CD4-positive, alpha-beta T cell (primary cell): ENCODE results near the gene SPECC1L. TPM values are rescaled to one million over a fixed set of nuclear protein-coding genes. Genes with fewer than 3 reads are reported as not detected.

Experiments
- ATAC-seq: fragments of 200-7000 bp; cut with Tn5 transposase; one replicate; pipeline ENCODE4 v1.10.0; 2022; ENCODE audit warnings: mild to moderate bottlenecking; ENCODE audit not compliant: poor library complexity
- CTCF ChIA-PET: fragments of 350-600 bp; sonication (Branson Sonifier 250); formaldehyde crosslinking; loops from one replicate; lab custom pipeline; 2021; ENCODE audit warnings: antibody characterized with exemption, inconsistent platforms; lab: Charles Lee
- POLR2A ChIA-PET: fragments of 350-600 bp; sonication (Branson Sonifier 250); formaldehyde crosslinking; loops from one replicate; lab custom pipeline; 2021; ENCODE audit warnings: antibody characterized with exemption, inconsistent platforms; lab: Charles Lee
- DNase-seq, 14 experiments: peaks; one replicate each; pipeline ENCODE4 v3.0.0-alpha.2; 2013 to 2020; ENCODE audit warnings: mixed read lengths in 2 of 14
- H3K27ac ChIP-seq, 2 donors: one replicate each; pipeline versions ENCODE4 v1.5.1 to v1.7.0; 2013; ENCODE audit warnings: low read length in 2 of 2, low read depth in 1 of 2, mild to moderate bottlenecking in 1 of 2
- H3K27me3 ChIP-seq, 2 experiments: 1 replicate in 1 of 2; 2 replicates in 1 of 2; pipeline versions ENCODE4 v1.6.1 to v1.7.0; 2013; ENCODE audit warnings: low read length in 2 of 2, control low read depth in 1 of 2, mild to moderate bottlenecking in 1 of 2, moderate library complexity in 1 of 2; ENCODE audit not compliant: insufficient read depth in 2 of 2, control insufficient read depth in 1 of 2
- H3K36me3 ChIP-seq: one replicate; pipeline ENCODE4 v1.6.1; 2013; ENCODE audit warnings: low read length, control low read depth; ENCODE audit not compliant: insufficient read depth
- H3K4me1 ChIP-seq: one replicate; pipeline ENCODE4 v1.6.1; 2013; ENCODE audit warnings: low read length, control low read depth; ENCODE audit not compliant: insufficient read depth
- H3K4me3 ChIP-seq: one replicate; pipeline ENCODE4 v1.5.1; 2013; ENCODE audit warnings: mild to moderate bottlenecking, low read length, moderate library complexity
- H3K9me3 ChIP-seq, 2 experiments: 1 replicate in 1 of 2; 2 replicates in 1 of 2; pipeline versions ENCODE4 v1.6.1 to v1.7.0; 2013; ENCODE audit warnings: low read length in 2 of 2, mild to moderate bottlenecking in 2 of 2, control low read depth in 1 of 2, moderate library complexity in 1 of 2; ENCODE audit not compliant: control insufficient read depth in 1 of 2, insufficient read depth in 1 of 2
- H3K27ac Mint-ChIP-seq: one replicate; pipeline ENCODE4 v1.8.0; 2020; ENCODE audit warnings: mixed read lengths
- H3K27me3 Mint-ChIP-seq: one replicate; pipeline ENCODE4 v1.8.0; 2021; ENCODE audit warnings: mixed read lengths
- H3K36me3 Mint-ChIP-seq: one replicate; pipeline ENCODE4 v1.8.0; 2021; ENCODE audit warnings: low read depth, mixed read lengths
- H3K4me1 Mint-ChIP-seq: one replicate; pipeline ENCODE4 v1.8.0; 2021; ENCODE audit warnings: low read depth, mixed read lengths
- H3K4me3 Mint-ChIP-seq: one replicate; pipeline ENCODE4 v1.8.0; 2020; ENCODE audit warnings: mild to moderate bottlenecking, mixed read lengths
- H3K9me3 Mint-ChIP-seq: one replicate; pipeline ENCODE4 v1.8.0; 2020; ENCODE audit warnings: mixed read lengths
- intact Hi-C, 2 experiments: fragments of 100-400 bp; cut with DNase I in 1 of 2; cut with micrococcal nuclease in 1 of 2; formaldehyde crosslinking; loops; one replicate each; pipeline versions ENCODE4 v1.15.1 to v1.9.0; 2023 to 2025; cut with DNase I, micrococcal nuclease
- total RNA-seq, 174 experiments: library from RNA in 2 of 174; stranded (reverse) in 2 of 174; gene quantifications; one replicate each; pipeline ENCODE4 v1.2.3 and lab custom pipeline; 2021 to 2026
- TF ChIP-seq, protein P1 (sequence below): fragments of 200-600 bp; IDR thresholded peaks from one replicate; pipeline ENCODE4 v1.8.0; 2022; ENCODE audit warnings: antibody characterized with exemption, mild to moderate bottlenecking

Gene SPECC1L
- total RNA-seq, 2 experiments from 2014 or later: 27.5 to 31.8 TPM

DNA sequence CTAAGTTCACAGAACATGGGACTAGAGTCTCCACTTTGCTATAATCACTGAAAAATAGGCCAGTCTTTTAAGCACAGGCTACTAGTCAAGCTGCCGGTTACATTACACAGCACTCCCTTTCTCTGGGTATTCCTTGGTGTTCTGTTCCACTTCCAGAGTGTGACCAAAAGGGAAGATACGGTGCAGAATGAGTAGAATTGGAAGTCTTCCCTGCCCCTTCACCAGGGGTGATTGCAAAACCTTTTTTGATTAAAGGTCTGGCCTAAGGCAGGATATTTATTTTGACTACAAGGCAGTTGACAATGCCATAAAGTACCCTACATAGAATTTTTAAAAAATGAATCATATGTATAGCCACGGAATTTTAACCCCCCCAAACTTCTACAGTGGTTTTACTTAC lies 97.2 kb downstream of the SPECC1L start:
- H3K36me3 Mint-ChIP-seq: peaks cover 85% of the 10 kb centered on the region

DNA sequence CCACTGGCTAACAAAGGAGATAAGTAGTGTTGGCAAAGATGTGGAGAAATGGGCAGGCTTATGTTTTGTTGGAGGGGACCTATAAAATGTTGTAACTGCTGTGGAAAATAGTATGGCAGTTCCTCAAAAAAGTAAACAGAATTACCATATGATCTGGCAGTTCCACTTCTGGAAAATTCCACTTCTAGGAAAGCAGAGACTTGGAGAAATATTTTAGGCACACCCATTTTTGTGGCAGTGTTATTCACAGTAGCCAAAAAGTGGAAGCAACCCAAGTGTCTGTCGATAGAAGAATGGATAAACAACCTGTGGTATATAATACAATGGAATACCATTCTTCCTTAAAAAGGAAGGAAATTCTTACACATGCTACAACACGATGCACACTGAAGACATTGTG lies 99.8 kb downstream of the SPECC1L start:
- POLR2A ChIA-PET: no interaction called here
- Histone ChIP-seq H3K36me3 (peaks cover 58% of the 10 kb centered on the region), H3K4me3 (no peak overlapping the region), H3K27me3 (no peaks in the 10 kb centered on the region), H3K9me3 (no peaks in the 10 kb centered on the region), H3K27ac (no peak overlapping the region), H3K4me1 (no peaks in the 10 kb centered on the region)
- TF ChIP-seq, protein P1, sequence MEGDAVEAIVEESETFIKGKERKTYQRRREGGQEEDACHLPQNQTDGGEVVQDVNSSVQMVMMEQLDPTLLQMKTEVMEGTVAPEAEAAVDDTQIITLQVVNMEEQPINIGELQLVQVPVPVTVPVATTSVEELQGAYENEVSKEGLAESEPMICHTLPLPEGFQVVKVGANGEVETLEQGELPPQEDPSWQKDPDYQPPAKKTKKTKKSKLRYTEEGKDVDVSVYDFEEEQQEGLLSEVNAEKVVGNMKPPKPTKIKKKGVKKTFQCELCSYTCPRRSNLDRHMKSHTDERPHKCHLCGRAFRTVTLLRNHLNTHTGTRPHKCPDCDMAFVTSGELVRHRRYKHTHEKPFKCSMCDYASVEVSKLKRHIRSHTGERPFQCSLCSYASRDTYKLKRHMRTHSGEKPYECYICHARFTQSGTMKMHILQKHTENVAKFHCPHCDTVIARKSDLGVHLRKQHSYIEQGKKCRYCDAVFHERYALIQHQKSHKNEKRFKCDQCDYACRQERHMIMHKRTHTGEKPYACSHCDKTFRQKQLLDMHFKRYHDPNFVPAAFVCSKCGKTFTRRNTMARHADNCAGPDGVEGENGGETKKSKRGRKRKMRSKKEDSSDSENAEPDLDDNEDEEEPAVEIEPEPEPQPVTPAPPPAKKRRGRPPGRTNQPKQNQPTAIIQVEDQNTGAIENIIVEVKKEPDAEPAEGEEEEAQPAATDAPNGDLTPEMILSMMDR: no peak
- H3K27me3 Mint-ChIP-seq: no peaks in the 10 kb centered on the region
- no peak for DNase-seq
- H3K27ac Mint-ChIP-seq: no peak overlapping the region
- intact Hi-C loops: no loop called here
- no peaks in the 10 kb centered on the region for H3K9me3 Mint-ChIP-seq
- H3K4me3 Mint-ChIP-seq: no peak overlapping the region
- CTCF ChIA-PET: no interaction called here
- ATAC-seq: no peak
- no peaks in the 10 kb centered on the region for H3K4me1 Mint-ChIP-seq
- H3K36me3 Mint-ChIP-seq: peaks cover 82% of the 10 kb centered on the region

More for the DNA sequence above, 97.2 kb downstream of the SPECC1L start:
- Mint-ChIP-seq H3K4me3 (no peak overlapping the region), H3K9me3 (no peaks in the 10 kb centered on the region), H3K4me1 (no peaks in the 10 kb centered on the region), H3K27ac (no peak overlapping the region), H3K27me3 (no peaks in the 10 kb centered on the region)
- Histone ChIP-seq H3K4me1 (no peaks in the 10 kb centered on the region), H3K4me3 (no peak overlapping the region), H3K27me3 (no peaks in the 10 kb centered on the region), H3K9me3 (no peaks in the 10 kb centered on the region), H3K36me3 (peaks cover 73% of the 10 kb centered on the region), H3K27ac (no peak overlapping the region)
- ChIA-PET POLR2A (no interaction called here), CTCF (no interaction called here)
- DNase-seq (no peak), ATAC-seq (no peak)
- intact Hi-C loops: no loop called here
- TF ChIP-seq, protein P1: no peak

DNA sequence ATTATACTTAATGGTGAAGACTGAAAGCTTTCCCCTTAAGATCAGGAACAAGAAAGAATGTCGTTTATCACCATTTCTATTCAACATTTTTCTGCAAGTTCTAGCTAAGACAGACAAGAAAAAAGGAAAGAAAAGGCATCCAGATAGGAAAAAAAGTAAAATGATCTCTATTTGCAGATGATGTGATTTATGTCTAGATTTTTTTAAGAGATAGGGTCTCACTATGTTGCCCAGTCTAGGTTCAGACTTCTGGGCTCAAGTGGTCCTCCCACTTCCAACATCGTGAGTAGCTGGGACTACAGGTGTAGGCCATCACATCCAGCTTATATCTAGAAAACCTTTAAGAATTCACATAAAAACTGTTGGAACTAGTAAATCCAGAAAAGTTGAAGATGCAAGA lies 105.4 kb downstream of the SPECC1L start:
- peaks cover 37% of the 10 kb centered on the region for H3K4me1 Mint-ChIP-seq
- H3K27me3 Mint-ChIP-seq: no peaks in the 10 kb centered on the region
- no peak for ATAC-seq
- peaks cover 6% of the 10 kb centered on the region for H3K4me1 ChIP-seq
- H3K27me3 ChIP-seq: no peaks in the 10 kb centered on the region
- TF ChIP-seq, protein P1: no peak
- intact Hi-C loops: no loop called here
- no peak for DNase-seq
- POLR2A ChIA-PET: no interaction called here
- no peak overlapping the region for H3K27ac ChIP-seq
- no peaks in the 10 kb centered on the region for H3K9me3 ChIP-seq
- no peak overlapping the region for H3K4me3 Mint-ChIP-seq
- H3K36me3 Mint-ChIP-seq: peaks cover 70% of the 10 kb centered on the region
- H3K4me3 ChIP-seq: no peak overlapping the region
- H3K36me3 ChIP-seq: peaks cover 29% of the 10 kb centered on the region
- no peak overlapping the region for H3K27ac Mint-ChIP-seq
- H3K9me3 Mint-ChIP-seq: no peaks in the 10 kb centered on the region
- CTCF ChIA-PET: no interaction called here
